Stimulated activated CD4-positive, alpha-beta T cell treated with anti-CD3 and anti-CD28 coated beads, Interleukin-4, amount 100 ng/mL, for 24 hours (primary cell): ENCODE data around the gene C14orf93.

Experiments
- DNase-seq: peaks from one replicate; pipeline ENCODE4 v3.0.0-alpha.2; 2020

The C14orf93 gene

DNA sequence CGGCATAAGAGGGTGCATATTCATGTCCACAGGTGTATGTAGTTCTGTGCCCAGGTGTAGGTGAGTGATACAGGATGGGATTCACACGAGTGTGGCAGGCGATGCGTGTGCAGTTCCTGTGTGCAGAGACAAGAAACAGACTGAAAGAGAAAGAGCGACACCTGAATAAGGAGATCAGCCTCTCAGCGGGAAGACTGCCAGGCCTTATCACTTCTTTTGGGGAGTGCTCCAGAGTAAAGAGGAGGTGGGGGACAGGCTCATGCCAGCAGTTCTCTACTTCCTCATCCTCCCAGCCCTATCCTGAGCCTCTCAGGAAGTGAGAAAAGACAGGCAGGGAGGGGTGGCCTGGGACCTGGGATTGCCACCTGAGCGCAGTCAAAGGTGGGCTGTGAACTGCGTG is 34.9 kb upstream of the C14orf93 start:
- DNase-seq, result no peak

DNA sequence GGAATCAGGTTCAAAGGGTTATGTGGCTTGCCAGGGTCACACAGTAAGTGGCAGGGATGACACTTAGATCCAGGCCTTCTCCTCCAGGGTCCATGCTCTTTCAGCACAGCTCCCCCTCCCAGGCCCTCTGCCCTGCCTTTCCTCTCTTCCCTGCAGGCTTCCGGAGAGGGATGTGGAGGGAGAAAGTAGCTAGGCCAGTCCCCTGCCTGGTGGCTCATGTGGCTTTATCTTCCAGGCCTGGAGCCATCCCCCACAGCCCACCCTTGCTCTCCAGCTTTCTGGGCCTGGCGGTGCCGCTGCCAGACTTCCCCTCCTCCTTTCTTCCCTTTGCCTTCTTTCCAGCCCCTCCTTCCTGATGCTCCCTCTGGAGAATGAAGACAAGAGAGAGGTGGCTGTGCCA is 33.8 kb upstream of the C14orf93 start:
- no peak for DNase-seq

GRCh38 chr14:23043145-23043544 is 33.2 kb upstream of the C14orf93 start:
- no peak for DNase-seq

DNA sequence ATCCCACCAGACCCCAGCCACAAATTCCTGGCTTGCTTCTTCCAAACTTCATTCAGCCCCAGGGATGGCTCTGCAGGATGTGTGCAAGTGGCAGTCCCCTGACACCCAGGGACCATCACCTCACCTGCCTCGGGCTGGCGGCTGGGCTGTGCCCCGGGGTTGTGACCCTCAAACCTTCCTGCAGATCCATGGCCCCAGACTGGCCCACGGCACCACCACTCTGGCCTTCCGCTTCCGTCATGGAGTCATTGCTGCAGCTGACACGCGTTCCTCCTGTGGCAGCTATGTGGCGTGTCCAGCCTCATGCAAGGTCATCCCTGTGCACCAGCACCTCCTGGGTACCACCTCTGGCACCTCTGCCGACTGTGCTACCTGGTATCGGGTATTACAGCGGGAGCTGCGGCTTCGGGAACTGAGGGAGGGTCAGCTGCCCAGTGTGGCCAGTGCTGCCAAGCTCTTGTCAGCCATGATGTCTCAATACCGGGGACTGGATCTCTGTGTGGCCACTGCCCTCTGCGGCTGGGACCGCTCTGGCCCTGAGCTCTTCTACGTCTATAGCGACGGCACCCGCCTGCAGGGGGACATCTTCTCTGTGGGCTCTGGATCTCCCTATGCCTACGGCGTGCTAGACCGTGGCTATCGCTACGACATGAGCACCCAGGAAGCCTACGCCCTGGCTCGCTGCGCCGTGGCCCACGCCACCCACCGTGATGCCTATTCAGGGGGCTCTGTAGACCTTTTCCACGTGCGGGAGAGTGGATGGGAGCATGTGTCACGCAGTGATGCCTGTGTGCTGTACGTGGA is 32.4 kb upstream of the C14orf93 start, which contains the start of gene PSMB11:
TSS of gene PSMB11 (plus strand) at position 51 of the 804 bp plus-strand sequence. CDS start at position 65, 14 bp downstream.
- DNase-seq, result no peak

DNA sequence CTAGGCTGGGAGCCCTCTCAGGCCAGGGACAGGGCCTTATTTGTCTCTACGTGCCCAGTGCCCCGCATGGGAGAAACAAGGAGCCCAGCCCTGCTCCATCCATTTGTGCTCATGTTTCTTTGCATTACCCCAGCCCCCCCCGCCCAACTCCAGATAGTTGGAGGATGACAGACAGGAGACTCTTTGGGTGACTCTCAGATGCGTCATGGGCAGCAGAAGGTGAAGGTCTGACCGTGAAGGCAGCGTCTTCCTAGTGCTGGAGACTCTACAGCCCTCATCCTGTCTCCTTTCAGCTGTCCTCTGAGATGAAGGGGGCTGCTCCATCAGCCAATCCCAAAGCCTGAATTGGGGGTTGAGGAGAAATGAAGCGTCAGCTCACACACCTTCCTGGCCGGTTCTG is 31.8 kb upstream of the C14orf93 start:
- DNase-seq, result no peak

DNA sequence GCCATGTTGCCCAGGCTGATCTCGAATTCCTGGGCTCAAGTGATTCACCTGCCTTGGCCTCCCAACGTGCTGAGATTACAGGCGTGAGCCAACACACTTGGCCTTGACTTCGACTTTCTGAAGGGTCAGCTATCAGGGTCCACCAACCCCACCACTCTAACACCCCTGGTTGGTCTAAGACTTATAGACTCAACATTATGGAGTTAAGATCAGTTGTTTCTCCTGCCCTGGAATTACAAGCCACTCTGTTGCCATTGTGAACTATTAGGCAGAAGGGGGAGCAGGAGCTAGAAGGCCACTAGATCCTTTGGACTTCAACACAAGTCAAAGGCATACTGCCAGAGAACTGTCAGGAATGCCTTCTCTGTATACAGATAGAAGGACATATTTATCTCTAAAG is 30.2 kb upstream of the C14orf93 start:
- DNase-seq, result no peak

DNA sequence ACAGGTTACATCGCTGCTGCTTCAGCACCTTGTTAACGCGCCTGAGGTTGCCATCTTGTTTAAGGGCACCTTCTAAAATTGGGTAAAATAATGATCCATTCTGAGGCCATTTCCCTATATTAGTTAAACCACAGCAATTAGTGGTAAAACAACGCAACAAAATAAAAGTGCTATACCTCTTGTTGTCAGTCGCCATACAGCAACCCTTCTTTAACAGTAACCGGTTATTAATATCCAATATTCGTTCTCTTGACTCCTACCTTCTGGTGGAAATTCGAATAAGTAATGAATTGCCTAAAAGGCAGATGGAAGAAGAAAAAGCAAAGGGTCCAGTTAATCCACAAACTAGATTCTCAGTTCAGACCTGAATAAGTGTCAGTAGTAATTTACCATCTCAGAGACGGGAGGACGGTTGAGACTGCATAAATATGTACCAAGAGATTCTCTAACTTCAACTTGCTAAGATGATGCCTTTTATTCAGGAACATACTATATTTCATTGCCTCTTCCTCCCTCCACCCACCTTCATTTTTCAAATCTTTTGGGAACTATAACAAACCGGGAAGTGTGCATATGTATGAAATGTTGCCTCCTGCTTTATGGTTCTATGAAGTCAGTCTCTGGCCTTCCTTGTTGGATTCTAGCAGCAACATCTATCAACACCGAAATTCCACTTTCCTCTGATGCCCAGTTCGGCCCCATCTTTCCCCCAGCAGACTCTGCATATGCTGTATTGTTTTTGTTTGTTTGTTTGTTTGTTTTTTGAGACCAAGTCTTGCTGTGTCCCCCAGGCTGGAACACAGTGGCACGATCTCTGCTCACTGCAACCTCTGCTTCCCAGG is 25.6 kb upstream of the C14orf93 start:
- no peak for DNase-seq

- DNase-seq, result peak; percentile 93
These were observed 24.8 kb upstream of the C14orf93 start, which contains the start of gene PSMB5 for GRCh38 chr14:23034498-23035302. Gene PSMB5, minus strand, starts transcription at chr14:23034900. Its CDS starts 19 bp downstream, at chr14:23034881.

- peak; percentile 41 for DNase-seq
These were observed 24.0 kb upstream of the C14orf93 start for GRCh38 chr14:23033801-23034497.

DNA sequence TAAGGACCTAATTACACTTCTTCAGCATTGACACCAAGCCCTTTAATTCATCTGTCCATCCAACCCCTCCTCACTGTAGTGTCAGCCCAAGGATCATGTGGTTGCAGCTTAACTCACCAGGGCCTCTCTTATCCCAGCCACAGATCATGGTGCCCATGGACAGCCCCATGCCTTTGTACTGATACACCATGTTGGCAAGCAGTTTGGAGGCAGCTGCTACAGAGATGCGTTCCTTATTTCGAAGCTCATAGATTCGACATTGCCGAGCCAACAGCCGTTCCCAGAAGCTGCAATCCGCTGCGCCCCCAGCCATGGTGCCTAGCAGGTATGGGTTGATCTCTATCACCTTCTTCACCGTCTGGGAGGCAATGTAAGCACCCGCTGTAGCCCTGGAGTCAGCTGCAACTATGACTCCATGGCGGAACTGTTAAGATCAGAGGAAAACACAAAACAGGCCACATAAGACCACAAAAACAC is 23.3 kb upstream of the C14orf93 start:
- DNase-seq, result no peak

DNA sequence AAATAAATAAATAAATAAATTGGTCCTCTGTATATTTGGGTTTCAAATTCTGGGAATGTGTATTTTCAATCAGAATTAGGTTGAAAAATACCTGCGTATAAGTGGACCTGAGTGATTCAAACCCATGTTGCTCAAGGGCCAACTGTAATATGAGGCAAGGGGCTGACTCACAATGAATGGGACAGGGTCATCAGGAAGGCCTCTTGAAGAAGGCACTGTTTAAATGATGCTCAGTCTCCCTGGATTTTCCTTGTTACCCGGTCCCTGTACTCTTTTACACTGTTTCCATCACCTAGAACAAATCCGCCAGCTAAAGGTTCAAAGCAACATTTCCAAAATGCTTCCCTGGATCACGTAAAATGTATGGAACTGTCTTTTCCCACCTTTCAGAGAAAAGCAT is 21.0 kb upstream of the C14orf93 start:
- no peak for DNase-seq

- DNase-seq, result no peak
These were observed 18.9 kb upstream of the C14orf93 start for GRCh38 chr14:23028799-23029198.

DNA sequence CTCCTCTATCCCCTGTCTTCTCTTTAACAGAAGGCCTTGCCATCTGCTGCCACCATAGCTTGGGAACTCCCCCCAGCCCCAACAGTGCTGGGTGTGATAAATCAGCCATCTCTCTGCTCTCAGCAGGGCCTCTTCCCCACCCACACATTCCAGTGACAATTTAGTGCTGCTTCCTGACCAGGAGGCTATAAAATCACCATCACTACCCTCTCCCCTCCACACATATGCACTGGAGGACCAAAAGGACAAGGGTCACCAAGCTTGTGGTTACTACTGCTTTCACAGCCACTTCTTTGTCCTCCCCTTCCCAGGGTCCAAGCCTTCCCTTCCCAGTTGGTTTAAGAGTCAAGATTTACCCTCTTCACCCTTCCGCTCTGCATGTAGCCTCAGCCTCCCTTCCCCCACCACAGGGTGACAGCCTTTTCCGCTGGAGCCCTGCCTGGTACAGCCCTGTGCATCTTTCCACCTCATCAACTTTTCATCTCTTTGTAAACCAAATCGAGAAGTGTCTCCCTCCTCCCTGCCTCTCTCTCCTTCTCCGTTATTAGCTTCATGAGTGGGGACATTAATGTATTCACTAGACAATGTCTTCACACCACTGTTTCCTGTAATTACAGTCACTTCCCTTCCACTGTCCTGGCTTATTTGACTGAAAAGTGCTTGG is 15.3 kb upstream of the C14orf93 start:
- no peak for DNase-seq

DNA sequence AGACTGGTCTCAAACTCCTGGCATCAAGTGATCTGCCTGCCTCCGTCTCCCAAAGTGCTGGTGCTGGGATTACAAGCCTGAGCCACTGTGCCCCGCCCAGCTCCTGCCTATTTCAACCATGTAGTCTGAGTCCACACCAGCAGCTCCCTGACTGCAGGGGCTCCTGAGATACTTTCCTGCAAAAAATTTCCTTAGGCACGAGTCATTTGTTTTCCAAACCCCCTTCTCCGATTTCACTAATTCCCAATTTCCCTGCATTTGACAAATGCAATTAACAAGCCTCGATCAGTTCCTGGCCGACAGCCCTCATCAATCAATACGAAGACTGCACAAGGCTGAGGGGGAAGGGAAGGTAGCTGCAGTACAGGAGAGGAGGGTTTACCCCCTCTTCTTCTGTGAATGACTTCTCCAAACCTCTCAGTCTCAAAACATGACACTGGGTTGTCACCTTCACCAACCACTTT is 14.7 kb upstream of the C14orf93 start:
- DNase-seq, result no peak

DNA sequence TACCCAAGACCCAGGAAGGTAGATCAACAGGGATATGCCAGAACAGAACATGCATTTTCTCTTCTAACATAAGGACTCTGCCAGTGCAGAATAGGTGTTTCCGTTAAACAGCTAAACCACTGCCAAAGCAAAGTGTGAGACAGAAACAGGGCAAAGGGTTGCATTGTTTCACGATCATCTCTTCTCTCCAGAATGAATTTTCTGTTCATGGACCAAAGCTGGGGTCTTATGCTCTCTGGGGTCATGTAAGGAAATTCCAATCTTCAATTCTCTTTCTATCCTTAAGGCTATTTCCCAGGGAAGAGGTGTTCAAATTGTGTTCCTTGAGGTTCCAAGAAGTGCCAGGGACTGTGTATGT is 13.8 kb upstream of the C14orf93 start:
- no peak for DNase-seq

DNA sequence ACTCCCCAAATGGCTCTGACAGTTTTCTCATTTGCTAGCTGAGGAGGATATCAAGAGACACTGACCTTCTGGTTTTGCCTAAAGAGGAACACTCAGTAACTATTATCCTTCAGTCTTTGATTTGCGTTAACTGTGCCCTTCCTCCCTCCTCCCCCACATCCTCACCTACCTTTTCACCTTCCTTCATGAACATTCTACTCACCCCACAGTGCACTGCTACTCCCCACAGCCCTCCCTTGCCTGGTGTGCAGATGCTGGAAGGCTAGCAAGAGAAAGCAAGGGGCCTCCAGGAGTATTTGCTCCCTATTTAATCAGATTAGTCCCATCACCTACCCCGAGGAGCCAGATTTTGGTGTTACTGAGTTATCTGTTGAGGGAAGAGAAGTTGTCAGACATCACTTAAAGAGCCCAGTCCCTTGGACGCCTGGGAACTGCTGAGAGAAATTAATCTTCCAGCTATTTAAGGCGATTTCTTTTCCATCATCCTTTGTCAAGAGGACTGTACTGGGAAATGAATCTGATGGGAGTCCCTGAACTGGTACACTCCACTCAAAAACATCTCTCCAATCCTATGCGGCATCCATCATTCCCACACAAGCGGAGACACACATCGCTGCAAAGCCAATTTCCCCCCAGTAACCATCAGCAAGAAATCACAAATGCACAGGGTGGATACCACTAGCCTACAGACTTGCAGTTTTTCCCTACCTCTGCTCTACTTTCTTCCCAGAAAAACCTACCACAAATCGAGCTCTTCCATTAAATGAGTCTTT is 13.3 kb upstream of the C14orf93 start:
- no peak for DNase-seq

DNA sequence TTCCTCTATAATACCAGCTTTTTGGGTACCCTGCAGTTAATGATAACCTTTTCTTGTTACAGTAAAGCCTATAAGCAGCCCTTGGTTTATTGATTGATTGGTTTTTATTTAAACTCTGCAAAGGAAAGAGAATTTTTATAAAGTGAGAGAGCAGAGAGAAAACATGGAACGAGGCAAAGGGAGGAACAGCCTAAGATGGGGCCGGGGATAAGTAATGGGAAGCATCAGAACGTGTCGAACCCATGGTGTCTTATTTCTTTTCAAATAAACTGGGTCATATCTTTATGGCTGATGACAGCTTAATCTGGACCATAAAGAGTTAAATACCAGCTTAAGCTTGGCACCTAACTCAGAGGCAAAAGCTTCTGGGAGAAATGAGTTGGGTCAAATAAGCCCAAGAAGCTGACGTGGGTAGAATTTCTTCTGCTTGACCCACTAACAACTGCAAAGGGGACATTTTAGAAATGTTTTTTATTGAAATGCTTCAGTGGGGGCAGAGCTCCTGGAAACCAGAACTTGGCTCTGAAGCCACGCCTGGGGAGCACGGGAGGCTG is 12.0 kb upstream of the C14orf93 start:
- DNase-seq, result no peak

DNA sequence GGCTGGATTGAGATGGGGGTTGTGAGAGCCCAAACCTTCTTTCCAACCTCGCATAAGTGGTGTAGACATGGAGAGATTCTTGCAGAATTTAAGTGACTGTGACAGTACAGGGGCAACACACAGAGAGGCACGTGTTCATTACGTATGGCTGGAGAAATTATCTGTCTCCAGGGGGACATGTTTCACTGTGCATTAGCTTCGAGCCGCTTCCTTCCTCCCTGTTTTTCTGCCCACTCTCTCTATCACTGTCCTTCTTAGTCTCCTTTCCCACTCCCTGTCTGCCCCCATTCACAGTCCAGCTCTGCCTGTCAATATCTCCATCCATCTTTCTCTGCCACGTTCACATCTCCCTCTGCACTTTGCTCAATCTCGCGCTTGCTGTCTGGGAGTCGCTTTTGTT is 11.5 kb upstream of the C14orf93 start:
- DNase-seq, result no peak

- no peak for DNase-seq
These were observed 10.5 kb upstream of the C14orf93 start for GRCh38 chr14:23020143-23021128.
